HEK293T (cell line): Measurements from ENCODE around the gene PMVK.

Experiments used
- CTCF ChIA-PET: fragments of 350-600 bp; formaldehyde crosslinking; extraction: SDS; loops from one replicate; lab custom pipeline; 2021; ENCODE audit warnings: antibody characterized with exemption, inconsistent platforms; lab: Yijun Ruan, JAX
- POLR2A ChIA-PET: fragments of 350-600 bp; formaldehyde crosslinking; extraction: SDS; loops from one replicate; lab custom pipeline; 2020; ENCODE audit warnings: antibody characterized with exemption, inconsistent platforms; lab: Yijun Ruan, JAX
- DNase-seq: peaks from one replicate; pipeline ENCODE4 v3.0.0; 2012; ENCODE audit warnings: mixed read lengths; ENCODE audit errors: extremely low spot score
- ARNT ChIP-seq: fragments of 450-650 bp; IDR thresholded peaks from 2 replicates; pipeline ENCODE4 v1.6.1; 2017; ENCODE audit warnings: mild to moderate bottlenecking
- BHLHE40 ChIP-seq: fragments of 450-650 bp; IDR thresholded peaks from 2 replicates; pipeline ENCODE4 v1.6.1; 2016; ENCODE audit warnings: mild to moderate bottlenecking, moderate library complexity, borderline replicate concordance
- CTBP1 ChIP-seq: fragments of 450-650 bp; IDR thresholded peaks from 2 replicates; pipeline ENCODE4 v1.6.1; 2016; ENCODE audit warnings: borderline replicate concordance
- ELF4 ChIP-seq: fragments of 450-650 bp; IDR thresholded peaks from 2 replicates; pipeline ENCODE4 v1.6.1; 2017; ENCODE audit warnings: antibody characterized with exemption
- FOXA1 ChIP-seq: fragments of 450-650 bp; IDR thresholded peaks from 2 replicates; pipeline ENCODE4 v1.6.1; 2016; ENCODE audit warnings: mild to moderate bottlenecking
- FOXK2 ChIP-seq: fragments of 450-650 bp; IDR thresholded peaks from 2 replicates; pipeline ENCODE4 v1.6.1; 2016; ENCODE audit warnings: mild to moderate bottlenecking
- FOXM1 ChIP-seq: fragments of 450-650 bp; IDR thresholded peaks from 2 replicates; pipeline ENCODE4 v1.6.1; 2017; ENCODE audit warnings: mild to moderate bottlenecking, borderline replicate concordance
- HDGF ChIP-seq: fragments of 450-650 bp; IDR thresholded peaks from 2 replicates; pipeline ENCODE4 v1.6.1; 2017; ENCODE audit warnings: antibody characterized with exemption, borderline replicate concordance
- L3MBTL2 ChIP-seq: fragments of 450-650 bp; conservative IDR thresholded peaks from 2 replicates; pipeline ENCODE4 v1.6.1; 2016; ENCODE audit warnings: mild to moderate bottlenecking
- LEF1 ChIP-seq: fragments of 450-650 bp; IDR thresholded peaks from 2 replicates; pipeline ENCODE4 v1.6.1; 2017; ENCODE audit warnings: mild to moderate bottlenecking, borderline replicate concordance
- NFRKB ChIP-seq: fragments of 450-650 bp; IDR thresholded peaks from 2 replicates; pipeline ENCODE4 v1.6.1; 2016; ENCODE audit warnings: mild to moderate bottlenecking, moderate library complexity
- PKNOX1 ChIP-seq: fragments of 450-650 bp; IDR thresholded peaks from 2 replicates; pipeline ENCODE4 v1.6.1; 2016
- SP1 ChIP-seq: fragments of 450-650 bp; IDR thresholded peaks from 2 replicates; pipeline ENCODE4 v1.6.1; 2017
- SUZ12 ChIP-seq: fragments of 450-650 bp; IDR thresholded peaks from 2 replicates; pipeline ENCODE4 v1.6.1; 2016; ENCODE audit warnings: mild to moderate bottlenecking
- TARDBP ChIP-seq: fragments of 450-650 bp; IDR thresholded peaks from 2 replicates; pipeline ENCODE4 v1.6.1; 2016
- ZNF384 ChIP-seq: fragments of 450-650 bp; IDR thresholded peaks from 2 replicates; pipeline ENCODE4 v1.6.1; 2016

PMVK gene

GRCh38 chr1:154945160-154945961, 8.8 kb upstream of the PMVK start:
- ChIA-PET POLR2A (interaction anchor here (1.0 to 1.9 kb wide), 5 partner anchors 9 to 243 kb away, joined by 3 to 9 read pairs (median 5); partner anchors contain the start of genes PBXIP1 and PMVK), CTCF (interaction anchor here (0.7 to 1.6 kb wide), 5 partner anchors 11 to 386 kb away, joined by 3 to 5 read pairs (median 3); partner anchors contain the start of gene PBXIP1)
- no peak for DNase-seq
- TF ChIP-seq ARNT (no peak), SP1 (no peak), PKNOX1 (no peak), L3MBTL2 (no peak), NFRKB (no peak), ELF4 (no peak), LEF1 (no peak)

- POLR2A ChIA-PET = interaction anchor here (0.9 to 1.9 kb wide), 5 partner anchors 8 to 242 kb away, joined by 3 to 5 read pairs (median 3); partner anchors contain the start of genes PBXIP1, PMVK and PYGO2
- TF ChIP-seq ARNT = no peak
- TF ChIP-seq ELF4 = no peak
- no peak for TF ChIP-seq FOXM1
- no peak for TF ChIP-seq ZNF384
- TF ChIP-seq CTBP1 = no peak
- no peak for TF ChIP-seq PKNOX1
- no peak for TF ChIP-seq TARDBP
- TF ChIP-seq HDGF = no peak
- TF ChIP-seq FOXK2 = no peak
- TF ChIP-seq SUZ12 = no peak
- no peak for TF ChIP-seq BHLHE40
- TF ChIP-seq LEF1 = no peak
- no peak for TF ChIP-seq NFRKB
- no peak for TF ChIP-seq SP1
- no peak for TF ChIP-seq FOXA1
- no peak for TF ChIP-seq L3MBTL2
- CTCF ChIA-PET = interaction anchor here (0.6 to 1.6 kb wide), 10 partner anchors 11 to 385 kb away, joined by 3 to 7 read pairs (median 3); no protein-coding TSS in a partner anchor
- DNase-seq = no peak
Measured at GRCh38 chr1:154944401-154945159, 8.1 kb upstream of the PMVK start.

DNA sequence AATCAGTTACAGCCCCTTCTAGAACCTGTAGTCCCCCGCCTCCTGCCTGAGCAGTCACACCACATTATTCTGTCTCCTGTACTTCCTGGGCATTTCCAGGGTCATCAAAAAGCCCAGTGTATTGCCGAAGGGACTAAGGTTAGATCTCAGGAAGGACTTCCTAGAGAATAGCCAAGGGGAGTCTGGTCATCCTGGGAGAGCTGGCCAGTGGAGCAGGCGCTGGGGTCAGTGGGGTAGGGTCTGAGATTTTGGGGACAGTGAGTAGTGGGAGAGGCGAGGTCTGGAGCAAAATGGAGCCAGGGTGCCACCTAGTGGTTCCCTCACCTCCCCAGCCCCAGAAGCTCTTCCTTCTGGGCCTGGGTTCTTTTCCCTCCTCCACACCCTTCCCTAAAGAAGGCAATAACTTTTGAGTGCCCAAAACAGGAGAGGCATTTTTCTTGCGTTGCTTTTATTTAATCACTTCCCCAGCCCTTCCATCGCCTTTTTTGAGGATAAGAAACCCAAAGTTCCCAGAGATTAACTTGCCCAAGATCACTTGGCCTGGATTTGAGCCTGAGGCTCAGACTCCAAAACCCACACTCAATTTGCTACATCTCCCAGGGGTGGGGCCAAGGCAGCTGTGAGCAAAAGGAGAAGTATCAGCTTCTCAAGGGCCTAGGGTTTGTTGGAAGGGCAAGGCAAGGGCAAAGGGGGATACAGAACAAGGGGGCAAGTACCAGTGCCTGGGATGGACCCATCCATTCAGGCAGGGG, 7.3 kb upstream of the PMVK start:
- ChIA-PET POLR2A (interaction anchor here (0.6 to 1.9 kb wide), 4 partner anchors 7 to 100 kb away, joined by 3 to 5 read pairs (median 4); partner anchors contain the start of genes PBXIP1, PMVK and PYGO2), CTCF (interaction anchor here (0.6 to 1.5 kb wide), 8 partner anchors 10 to 384 kb away, joined by 3 to 7 read pairs (median 3); no protein-coding TSS in a partner anchor)
- DNase-seq = peak; percentile 73
- TF ChIP-seq L3MBTL2 (no peak), FOXA1 (no peak), FOXK2 (no peak), SP1 (no peak), CTBP1 (no peak), ELF4 (no peak), FOXM1 (no peak), TARDBP (no peak), ZNF384 (no peak), ARNT (no peak), HDGF (no peak), SUZ12 (no peak), PKNOX1 (no peak), LEF1 (no peak)

- ChIA-PET POLR2A (no interaction called here), CTCF (interaction anchor here (0.6 kb wide), 1 partner anchor 80 kb away, joined by 3 read pairs; no protein-coding TSS in a partner anchor)
- DNase-seq = no peak
- no peak for TF ChIP-seq ELF4
- TF ChIP-seq L3MBTL2 = no peak
- no peak for TF ChIP-seq NFRKB
- no peak for TF ChIP-seq TARDBP
- TF ChIP-seq FOXM1 = no peak
- TF ChIP-seq FOXA1 = no peak
- TF ChIP-seq BHLHE40 = no peak
- TF ChIP-seq FOXK2 = no peak
- no peak for TF ChIP-seq CTBP1
- TF ChIP-seq SP1 = no peak
- no peak for TF ChIP-seq SUZ12
- TF ChIP-seq ZNF384 = no peak
- no peak for TF ChIP-seq HDGF
- no peak for TF ChIP-seq LEF1
- TF ChIP-seq PKNOX1 = no peak
- no peak for TF ChIP-seq ARNT
Measured at GRCh38 chr1:154941333-154942013, 5.0 kb upstream of the PMVK start.
